HG02678 (cell line): ENCODE data around the gene ARHGAP15.
A peak's percentile ranks its signal among the peaks of the same experiment; 100 is the strongest.
"Not testable (repeated sequence)": the region's sequence is repeated elsewhere in the genome, so short reads cannot be mapped to it uniquely, and the experiment has no call there.

Source experiments
- ATAC-seq: cut with Tn5 transposase; IDR thresholded peaks from one replicate; pipeline ENCODE4 v1.9.1; 2021; ENCODE audit warnings: mild to moderate bottlenecking, moderate library complexity; ENCODE audit not compliant: unreplicated experiment

ARHGAP15 gene

DNA sequence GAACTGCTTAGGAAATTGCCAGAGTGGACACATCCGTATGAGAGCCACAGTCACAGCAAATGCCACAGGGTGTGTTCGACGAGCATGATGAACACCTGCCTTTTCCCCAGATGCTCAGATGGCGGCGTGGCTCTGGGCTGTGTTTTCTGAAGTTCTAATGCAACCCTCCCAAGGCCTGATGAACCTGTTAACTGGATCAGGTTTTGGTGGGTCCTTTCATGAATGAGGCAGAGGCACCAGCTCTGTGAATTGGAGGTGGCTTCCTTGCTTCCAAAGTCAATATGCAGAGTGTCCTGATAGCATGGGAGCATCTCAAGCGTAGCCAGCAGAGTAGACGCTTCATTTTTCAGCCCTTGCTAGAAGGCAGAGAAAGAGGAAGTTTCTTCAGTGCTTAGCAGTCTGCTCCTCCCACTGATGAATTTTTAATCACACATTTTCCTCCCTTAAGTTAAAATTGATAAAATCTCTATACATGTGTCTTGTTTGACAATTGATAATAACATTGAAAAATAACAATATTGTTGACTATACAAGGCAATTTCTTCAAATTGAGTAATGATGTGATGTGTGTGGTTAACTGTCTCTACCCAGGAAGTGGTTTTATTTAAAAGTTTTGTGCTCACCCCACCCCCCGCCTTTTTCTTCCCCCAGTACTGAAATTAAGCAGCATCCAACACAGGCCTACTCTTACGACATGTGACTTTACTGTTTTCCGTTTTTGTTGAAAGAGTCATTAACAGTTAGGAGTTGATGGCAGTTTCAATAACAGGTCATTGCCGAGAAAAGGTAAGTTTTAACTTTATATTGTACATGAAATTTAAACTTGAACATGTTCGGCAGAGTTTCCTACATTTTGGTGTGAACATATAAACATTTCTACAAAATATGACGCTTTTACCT is at the start of gene ARHGAP15:
Gene ARHGAP15 (plus strand): TSS at position 739 of the 900 bp plus-strand sequence.
- ATAC-seq, result peak; percentile 88

DNA sequence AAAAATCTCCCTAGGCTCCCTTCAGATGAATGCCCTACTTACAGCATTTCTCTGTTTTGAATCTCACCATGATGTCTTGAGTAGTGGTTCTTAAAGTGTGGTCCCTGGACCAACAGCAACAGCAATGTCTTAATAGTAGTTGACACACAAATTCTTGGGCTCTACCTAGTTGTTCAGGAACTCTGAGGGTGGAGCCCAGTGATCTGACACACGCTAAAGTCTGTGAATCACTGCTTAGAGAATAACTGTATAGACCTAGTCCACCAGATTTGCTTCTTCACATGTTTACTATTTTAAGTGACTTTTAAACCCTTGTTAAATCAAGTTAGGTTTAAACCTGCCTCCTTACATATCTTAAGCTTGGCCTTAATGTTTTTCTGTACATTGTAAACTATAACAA is 47.6 kb upstream of the ARHGAP15 start:
- ATAC-seq, result no peak

DNA sequence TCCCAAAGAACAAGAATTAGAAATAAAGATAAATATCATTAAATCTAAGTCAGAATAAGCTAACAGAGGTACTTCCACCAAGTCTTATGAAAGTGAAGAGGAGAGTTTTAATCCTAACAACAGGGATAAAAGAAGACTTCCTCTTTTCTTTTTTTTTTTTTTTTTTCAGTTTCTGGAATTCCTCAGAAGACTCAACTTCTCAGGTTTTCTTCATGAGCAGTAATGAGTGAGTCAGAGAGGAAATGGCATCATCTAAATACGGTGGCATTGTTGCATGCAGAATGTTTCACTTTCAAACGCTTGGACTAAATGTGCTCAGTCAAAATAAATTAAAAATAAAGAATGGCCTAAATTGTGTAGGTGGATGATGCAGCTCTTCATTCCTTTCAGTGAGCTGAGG is 45.6 kb upstream of the ARHGAP15 start:
- no peak for ATAC-seq

DNA sequence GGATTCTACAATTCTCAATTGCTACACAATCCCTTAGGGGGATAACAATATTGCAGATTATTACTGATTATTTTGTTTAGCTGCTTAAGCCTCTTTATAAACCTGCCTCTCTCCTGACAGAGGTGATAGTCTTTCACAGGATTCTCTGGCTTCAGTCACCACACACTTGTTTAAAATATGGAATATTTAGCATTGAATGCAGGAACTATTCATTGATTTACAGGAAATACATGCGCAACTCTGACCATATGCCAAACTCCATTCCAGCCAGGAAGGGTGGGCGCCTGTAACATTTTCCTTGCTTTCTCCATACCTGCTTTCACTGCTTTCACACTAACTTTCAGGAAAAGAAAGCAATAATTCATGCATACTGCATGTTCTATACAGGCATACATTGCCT is 44.8 kb upstream of the ARHGAP15 start:
- ATAC-seq, result no peak

DNA sequence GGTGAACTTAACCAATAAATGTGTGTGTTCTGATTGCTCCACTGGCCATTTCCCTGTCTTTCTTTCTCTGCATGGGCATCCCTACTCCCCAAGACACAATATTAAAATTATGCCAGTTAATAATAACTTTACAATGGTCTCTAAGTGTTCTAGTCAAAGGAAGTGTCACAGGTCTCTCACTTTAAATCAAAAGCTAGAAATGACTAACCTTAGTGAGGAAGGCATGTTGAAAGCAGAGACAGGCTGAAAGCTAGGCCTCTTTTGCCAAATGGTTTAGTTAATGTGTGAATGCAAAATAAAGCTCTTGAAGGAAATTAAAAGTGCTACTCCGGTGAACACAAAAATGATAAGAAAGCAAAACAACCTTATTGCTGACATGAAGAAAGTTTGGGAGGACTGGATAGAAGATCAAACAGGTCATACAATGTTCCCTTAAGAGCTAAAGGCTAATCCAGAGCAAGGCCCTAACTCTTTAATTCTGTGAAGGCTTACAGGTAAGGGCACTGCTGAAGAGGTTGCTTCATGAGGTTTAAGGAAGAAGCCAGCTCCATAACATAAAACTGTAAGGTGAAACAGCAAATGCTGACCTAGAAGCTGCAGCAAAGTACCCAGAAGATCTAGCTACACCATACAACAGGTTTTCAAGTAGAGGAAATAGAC is 44.0 kb upstream of the ARHGAP15 start:
- ATAC-seq, result peak; percentile 58

DNA sequence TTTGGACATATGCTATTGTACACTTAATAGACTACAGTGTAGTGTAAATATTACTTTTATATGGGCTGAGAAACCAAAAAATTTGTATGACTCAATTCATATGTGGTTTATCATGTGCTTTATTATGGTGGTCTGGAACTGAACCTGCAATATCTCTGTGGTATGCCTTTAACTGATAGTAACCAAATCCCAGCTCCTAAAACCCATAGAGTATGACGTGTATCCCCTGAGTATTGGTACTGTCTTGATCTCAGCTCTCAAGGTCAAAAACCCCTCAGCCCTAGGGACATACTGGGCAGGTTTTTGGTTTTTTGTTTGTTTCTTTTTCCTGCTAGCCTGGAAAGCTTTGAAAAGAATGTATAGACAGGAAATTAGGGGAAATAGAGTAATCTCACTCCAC is 42.2 kb upstream of the ARHGAP15 start:
- no peak for ATAC-seq

DNA sequence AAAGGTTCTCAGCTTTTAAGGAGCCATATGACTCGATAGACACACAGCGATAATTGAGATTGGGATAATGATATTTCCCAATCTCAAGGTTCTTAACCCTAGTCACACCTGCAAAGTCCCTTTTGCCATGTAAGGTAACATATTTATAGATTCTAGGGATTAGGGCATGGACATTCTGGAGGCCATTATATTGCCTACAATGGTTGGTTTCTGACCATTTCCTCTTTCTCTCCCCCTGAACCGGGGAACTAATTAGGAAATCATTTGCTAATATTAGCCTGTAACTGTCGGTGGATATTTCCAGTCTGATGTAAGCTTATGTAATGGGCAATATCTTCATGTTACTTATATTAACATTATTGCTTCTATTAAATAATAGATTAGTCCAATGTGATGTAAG is 40.8 kb upstream of the ARHGAP15 start:
- ATAC-seq, result no peak

DNA sequence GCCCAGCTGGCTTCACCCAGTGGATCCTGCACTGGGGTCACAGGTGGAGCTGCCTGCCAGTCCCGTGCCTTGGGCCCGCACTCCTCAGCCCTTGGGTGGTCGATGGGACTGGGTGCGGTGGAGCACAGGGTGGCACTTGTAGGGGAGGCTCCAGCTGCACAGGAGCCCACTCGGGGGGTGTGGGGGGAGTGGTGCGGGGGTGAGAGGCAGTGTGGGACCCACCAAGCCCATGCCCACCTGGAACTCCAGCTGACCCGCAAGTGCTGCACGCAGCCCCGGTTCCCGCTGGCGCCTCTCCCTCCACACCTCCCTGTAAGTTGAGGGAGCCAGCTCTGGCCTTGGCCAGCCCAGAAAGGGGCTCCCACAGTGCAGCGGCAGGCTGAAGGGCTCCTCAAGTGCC is 39.7 kb upstream of the ARHGAP15 start:
- ATAC-seq, result not testable (repeated sequence)

DNA sequence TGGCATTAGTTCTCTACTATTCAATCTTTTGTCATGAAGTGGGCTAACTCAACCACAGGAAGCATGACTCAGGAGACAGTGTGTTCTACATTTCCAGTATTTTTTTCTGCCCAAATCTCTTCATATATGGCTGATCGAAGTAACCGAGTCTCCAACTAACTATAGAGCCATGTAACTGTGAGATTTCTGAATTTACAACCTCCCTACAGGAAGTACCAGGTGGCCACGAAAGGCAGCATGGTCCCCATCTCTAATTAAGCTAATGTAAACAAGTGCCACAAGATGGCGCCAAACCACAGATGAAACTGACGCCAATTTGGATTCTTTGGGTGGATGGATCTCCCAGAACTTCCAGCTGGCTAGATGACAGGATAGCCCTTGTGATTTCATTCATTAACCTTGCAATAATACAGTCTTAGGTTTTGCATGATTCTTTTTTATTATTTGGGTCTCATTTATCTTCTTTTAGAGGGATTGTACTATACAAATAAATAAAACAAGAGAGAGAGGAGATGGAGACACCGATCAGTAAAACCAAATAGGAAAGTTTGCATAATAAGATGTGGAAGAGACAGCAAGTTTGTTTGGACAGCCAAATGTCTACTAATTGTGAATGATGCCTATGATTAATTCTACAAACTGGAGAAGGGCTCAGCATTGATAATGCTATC is 18.3 kb upstream of the ARHGAP15 start:
- peak; percentile 95 for ATAC-seq

DNA sequence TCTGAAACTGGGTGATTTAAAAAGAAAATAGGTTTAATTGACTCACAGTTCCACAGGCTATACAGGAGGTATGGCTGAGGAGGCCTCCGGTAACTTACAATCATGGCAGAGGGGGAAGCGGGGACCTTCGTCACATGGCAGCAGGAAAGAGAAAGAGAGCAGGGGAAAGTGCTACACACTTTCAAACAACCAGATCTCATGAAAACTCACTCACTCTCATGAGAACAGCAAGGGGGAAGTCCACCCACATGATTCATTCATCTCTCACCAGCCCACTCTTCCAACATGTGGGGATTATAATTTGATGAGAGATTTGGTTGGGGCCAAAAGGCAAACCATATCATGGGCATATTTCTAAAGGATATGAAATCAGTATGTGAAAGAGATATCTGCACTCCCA is 12.0 kb upstream of the ARHGAP15 start:
- ATAC-seq, result no peak

DNA sequence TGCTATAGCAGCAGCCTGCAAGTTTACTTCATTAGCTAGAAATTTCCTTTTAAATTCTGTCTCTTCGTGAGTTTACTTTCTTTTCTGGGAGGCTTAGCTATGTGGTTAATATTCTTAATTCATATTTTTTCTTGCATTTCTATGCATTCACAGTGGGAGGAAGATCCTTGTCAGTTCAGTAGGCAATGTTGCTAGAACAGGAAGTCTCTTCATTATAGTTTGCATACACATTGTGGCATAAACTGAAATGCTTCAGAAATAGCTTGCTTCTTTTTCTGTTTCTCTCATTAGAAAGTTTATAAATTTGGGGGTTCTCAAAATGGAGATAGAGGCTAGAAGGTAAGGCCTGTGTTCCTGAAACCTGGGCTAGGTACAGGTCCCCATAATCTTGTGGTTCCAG is 8.1 kb upstream of the ARHGAP15 start:
- peak; percentile 82 for ATAC-seq

DNA sequence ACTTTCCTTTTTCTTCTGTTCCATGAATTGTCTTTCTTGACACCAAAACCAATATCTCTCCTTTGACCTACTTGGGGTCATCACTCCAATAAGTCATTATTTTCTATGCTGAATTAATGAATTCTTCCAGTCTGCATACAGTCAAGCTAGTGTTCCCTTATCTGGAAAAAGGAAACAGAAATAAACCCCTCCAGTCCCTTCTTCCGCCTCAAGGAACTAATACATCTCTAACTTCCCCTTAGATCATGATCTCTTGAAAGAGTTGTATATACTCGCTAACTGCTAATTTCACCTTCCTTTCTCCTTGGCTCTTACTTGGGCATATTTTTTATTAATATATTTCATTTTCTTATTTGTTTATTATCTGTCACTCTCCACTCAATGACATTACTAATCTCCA is 7.3 kb upstream of the ARHGAP15 start:
- ATAC-seq, result no peak

DNA sequence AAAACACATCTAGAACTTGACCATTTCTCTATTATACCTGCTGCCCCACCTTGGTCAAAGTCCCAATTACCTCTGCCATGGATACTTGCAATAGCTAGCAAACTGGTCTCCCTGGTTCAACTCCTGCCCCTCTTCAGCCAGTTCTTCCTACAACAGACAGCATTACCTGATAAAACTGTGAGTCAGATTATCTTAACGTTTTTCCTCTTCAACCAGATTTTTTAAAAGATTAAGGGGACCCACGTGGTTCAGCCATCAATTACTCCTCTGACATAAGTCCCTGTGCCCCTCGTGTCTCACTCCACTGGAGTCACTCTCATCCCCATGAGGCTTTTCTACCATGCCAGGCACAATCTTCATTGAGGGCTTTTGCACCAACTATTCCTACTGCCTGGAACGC is 5.3 kb upstream of the ARHGAP15 start:
- no peak for ATAC-seq

DNA sequence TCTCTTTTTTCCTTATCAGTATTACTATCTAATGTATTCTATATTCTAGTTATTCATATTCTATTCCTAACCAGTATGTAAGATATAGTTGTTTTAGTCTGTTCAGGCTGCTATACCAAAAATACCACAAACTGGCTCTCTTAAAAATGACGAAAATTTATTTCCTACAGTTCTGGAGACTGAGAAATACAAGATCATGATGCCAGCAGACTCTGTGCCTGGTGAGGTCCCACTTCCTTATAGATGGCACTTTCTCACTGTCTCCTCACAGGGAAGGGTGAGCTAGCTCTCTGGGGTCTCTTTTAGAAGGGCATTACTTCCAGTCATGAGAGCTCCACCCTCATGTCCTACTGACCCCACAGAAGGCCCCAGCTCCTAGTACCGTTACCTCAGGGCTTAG is 4.8 kb upstream of the ARHGAP15 start:
- no peak for ATAC-seq

DNA sequence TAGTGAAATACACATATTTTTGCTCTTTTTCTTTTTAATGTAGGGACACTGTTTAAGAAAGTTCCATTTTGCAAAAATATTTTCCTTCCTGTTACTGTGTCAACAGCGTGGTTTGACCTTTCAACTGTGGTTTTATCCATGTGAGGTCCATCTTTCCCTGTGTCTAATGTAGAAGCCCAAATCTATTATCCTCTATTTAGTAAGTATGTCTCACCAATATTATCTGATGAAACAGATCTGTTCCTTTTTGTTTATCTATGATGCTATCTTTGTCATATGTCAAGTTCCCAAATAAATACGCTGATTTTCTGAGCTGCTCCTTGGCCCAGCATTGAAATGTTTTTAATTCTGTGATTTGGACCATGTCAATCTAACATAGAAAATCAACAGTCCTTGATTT is 3.5 kb upstream of the ARHGAP15 start:
- no peak for ATAC-seq

DNA sequence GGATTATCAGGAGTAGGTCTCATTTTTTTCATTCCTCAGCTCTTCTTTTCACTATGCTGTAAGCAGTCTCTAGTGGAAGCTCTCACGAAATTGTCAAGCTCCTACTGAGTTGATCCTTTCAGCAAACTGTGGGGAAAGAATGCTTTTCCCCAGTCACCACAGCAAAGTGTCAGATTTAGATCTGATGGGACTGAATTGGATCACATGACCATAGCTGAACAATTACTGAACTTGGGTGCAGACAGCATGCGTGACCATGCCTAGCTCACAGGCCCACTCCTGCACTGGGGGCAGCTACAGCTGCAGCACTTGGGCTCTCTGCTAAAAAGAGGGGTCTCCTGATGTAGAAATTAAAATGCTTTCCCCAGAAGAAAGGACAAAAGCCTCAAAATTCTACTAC is 3.1 kb downstream of the ARHGAP15 start:
- peak; percentile 26 for ATAC-seq

DNA sequence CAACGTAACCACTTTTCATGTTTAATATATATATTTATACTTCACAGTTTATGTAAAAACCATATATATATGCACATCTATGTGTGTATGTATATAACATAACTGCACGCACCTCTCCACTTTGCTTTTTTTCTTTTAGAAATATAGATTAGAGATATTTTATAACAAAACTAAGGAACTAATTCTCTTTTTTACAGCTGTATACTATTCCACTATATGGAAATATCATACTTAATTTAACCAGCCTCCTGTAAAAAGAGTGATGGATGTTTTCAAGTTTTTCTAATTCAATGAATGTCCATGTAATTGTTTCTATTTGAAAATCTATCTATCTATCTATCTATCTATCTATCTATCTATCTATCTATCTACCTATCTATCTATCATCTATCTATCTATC is 4.6 kb downstream of the ARHGAP15 start:
- no peak for ATAC-seq

DNA sequence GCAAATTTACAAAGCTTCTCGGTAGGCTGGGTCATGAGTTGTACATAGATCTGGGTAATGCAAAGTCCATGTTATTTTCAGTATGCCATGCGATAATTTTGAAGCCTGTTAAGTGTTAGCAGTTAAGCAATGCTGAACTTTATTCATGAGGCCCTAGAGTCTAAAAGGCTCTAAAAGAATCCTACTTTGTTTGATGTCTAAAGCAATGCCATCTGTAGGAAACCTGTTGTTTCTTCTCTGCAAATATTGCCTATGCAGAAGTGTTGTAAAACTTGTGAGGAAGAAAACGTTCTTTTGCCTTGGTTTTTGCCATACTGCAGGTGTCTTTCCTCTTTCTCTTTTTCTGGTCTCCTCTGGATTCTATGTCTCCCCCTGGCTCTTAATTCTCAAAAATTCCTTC is 9.1 kb downstream of the ARHGAP15 start:
- ATAC-seq, result no peak

DNA sequence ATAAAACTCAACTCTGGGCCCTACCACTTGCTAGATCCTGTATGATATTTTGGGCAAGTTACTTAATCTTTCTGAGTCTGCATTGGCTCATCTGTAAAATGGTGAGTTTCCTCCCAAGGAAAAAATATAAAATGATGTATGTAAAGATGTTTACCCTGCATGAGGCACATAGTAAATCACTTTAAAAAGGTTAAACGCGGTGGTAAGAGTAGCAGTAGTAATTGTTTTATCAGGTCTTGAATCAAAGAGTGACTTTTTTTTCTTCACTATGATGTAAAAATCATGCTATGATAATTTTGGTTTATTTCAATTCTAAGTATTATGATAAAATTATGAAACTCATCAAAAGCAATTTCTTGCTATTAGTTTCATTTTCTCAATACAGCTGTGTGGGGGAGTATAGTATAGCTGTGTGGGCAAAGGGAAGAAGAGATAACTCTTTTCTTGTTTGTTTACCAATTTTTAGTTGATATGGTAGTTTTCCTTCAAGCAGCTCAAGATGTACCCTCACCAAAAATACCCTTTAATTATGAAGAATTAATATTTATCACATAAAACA is 10.7 kb downstream of the ARHGAP15 start:
- ATAC-seq, result no peak

DNA sequence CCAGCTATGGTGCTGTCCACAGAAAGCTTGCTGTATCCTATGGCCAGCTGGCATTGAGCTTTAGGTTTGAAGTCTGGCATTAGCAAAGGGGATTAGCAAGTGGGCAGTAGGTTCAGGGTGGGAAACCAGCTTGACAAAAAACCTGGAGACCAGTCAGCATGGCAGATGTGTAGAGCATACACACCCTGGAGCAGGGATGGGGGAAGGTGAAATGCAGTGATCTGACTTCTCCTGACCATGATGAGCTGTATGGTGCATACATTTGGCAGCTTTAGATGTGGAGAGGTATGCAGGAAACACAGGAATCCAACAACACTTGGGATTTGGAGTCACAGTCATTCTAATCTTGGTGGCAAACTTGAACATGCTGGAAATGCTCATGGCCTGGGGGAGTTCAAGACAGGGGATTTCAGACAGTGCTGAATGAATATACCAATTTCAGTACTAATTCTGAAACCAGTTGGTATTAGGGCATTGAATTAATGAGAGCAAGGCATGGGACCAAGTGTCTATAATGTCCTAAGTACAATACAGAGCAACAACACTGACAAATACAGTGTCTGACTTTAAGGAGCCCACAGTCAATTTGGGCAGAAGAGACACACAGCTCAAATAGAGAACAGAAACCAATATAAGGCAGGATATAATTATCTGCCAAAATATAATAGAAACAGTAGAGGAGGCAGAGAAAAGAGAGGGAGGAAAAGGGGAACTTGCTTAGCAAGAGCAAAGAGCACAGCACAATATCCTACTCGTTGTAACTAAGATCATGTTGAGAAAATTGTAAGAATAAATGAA is 11.8 kb downstream of the ARHGAP15 start:
- ATAC-seq, result peak; percentile 71

DNA sequence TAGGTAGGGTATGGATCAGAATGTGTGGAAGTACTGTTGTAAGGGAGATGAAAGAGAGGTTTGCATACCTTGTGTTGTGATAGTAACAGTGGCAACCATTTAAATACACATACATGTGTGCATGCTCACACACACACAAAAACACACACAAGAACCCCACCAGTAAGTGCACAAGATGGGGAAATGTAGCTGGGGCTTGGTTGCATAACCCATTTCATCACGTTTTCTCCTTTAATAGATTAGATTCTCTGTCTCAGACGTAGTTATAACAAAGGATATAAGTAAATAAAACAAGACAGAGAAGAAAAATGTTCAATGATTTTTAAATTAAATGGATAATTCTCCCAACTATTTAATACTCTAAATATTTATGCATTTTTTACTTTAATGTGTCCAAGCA is 13.4 kb downstream of the ARHGAP15 start:
- no peak for ATAC-seq
